Left ventricle myocardium superior (tissue), 1 donor: ENCODE measurements around the gene CAPN7. TPM values are rescaled to one million over a fixed set of nuclear protein-coding genes. Genes with fewer than 3 reads are reported as not detected.
"Not testable (repeated sequence)": the region's sequence is repeated elsewhere in the genome, so short reads cannot be mapped to it uniquely, and the experiment has no call there.

Experiments used
- ATAC-seq: fragments of 200-7000 bp; cut with Tn5 transposase; one replicate; pipeline ENCODE4 v1.9.1; 2020; ENCODE audit warnings: mild to moderate bottlenecking, moderate library complexity
- DNase-seq: peaks from one replicate; pipeline ENCODE4 v3.0.0-alpha.2; 2020
- intact Hi-C: fragments of 100-400 bp; cut with micrococcal nuclease; formaldehyde crosslinking; loops from one replicate; pipeline ENCODE4 v1.11.0; 2022
- long read RNA-seq: library from polyadenylated mRNA; unstranded; transcript quantifications from one replicate; pipeline ENCODE4 v2.0.0, GENCODE V29; 2021
- total RNA-seq: library from RNA; stranded (reverse); fragmentation: NEBNext Ultra II Directional; extraction: Animal tissue kit (Norgen Biotek cat#: 25700); gene quantifications from one replicate; pipeline ENCODE4 v1.2.1, GENCODE V29; 2021
- donor health status: DM: no; HTN: yes; CAD: no; lungs with severe emphysema.

The CAPN7 gene
- 34.2 TPM for total RNA-seq
- long read RNA-seq, full-length matches to known transcripts = 41 of 68 reads
- long read RNA-seq, partial matches to known transcripts = 6 of 68 reads
- long read RNA-seq, other reads (novel, unspliced or antisense) = 21 of 68 reads

- intact Hi-C loops = no loop called here
- DNase-seq (peak; percentile 99), ATAC-seq (peak; percentile 99)
Observed at GRCh38 chr3:15205934-15206661, at the start of gene CAPN7. TSS of gene CAPN7 (plus strand) at chr3:15206246. CDS start at chr3:15206496, 250 bp downstream.

DNA sequence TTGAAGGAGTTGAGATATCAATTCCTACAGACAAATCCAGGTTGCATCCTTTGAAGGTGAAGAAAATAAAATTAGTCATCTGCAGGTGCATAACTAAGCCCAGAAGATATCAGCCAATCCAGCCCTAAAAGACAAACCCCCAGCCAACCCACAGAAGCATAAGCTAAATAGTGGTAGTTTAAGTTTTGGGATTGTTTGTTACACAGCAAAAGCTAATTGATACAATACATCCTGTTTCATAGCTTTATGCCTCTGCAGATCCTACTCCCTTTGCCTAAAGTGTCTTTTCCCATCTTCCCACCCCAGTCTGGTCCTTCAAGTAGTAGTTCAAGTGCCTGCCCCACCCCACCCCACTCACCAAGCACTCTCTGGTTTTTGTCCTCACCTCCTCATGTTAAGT lies 48.6 kb upstream of the CAPN7 start:
- ATAC-seq = no peak
- no peak for DNase-seq
- intact Hi-C loops = no loop called here

- no peak for DNase-seq
- ATAC-seq = no peak
- intact Hi-C loops = no loop called here
Observed at GRCh38 chr3:15159501-15160136, 46.4 kb upstream of the CAPN7 start.

DNA sequence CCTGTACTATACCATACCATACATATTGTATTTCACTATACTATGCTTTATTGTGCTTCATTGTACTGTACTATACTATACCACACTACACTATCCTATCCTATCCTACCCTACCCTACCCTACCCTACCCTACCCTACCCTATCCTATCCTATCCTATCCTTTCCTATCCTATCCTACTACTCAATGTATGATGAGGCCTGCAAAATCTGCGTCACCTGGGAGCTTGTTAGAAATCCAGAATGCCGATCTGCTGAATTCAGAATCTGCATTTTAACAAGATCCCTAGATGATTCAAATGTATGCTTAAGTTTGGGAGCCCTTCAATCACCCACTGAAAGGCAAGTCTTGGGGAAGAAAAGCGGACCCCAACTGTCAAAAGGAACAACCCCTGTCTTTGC lies 45.4 kb upstream of the CAPN7 start:
- intact Hi-C loops = no loop called here
- ATAC-seq = no peak

GRCh38 chr3:15161133-15161532 lies 44.9 kb upstream of the CAPN7 start:
- DNase-seq = no peak
- ATAC-seq = no peak
- intact Hi-C loops = no loop called here

More for the DNA sequence above, 45.4 kb upstream of the CAPN7 start:
- no peak for DNase-seq

GRCh38 chr3:15163656-15164055 lies 42.4 kb upstream of the CAPN7 start:
- DNase-seq, ATAC-seq, intact Hi-C loops: not testable (repeated sequence)

GRCh38 chr3:15164340-15164739 lies 41.7 kb upstream of the CAPN7 start:
- no peak for ATAC-seq
- DNase-seq = no peak
- intact Hi-C loops = no loop called here

DNA sequence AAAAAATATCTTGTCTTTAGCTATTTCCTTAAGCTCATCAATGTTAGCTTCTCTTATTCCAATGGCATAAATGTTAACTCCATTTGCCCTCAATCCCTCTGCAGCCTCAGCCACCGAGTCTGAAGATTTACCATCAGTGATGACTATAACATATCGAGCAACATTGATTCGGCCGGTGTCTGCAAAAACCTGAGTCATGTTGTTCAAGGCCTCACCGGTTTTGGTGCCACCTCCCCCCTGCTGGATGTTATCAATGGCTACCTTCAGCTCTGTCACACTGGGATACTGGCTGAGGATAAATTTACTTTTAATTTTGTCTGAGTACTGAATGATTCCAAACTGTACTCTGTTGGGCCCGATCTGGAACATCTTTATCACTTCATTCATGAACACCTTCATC lies 41.0 kb upstream of the CAPN7 start:
- no peak for DNase-seq
- ATAC-seq = no peak
- intact Hi-C loops = no loop called here

- ATAC-seq, DNase-seq, intact Hi-C loops: not testable (repeated sequence)
Observed at GRCh38 chr3:15166391-15166790, 39.7 kb upstream of the CAPN7 start.

DNA sequence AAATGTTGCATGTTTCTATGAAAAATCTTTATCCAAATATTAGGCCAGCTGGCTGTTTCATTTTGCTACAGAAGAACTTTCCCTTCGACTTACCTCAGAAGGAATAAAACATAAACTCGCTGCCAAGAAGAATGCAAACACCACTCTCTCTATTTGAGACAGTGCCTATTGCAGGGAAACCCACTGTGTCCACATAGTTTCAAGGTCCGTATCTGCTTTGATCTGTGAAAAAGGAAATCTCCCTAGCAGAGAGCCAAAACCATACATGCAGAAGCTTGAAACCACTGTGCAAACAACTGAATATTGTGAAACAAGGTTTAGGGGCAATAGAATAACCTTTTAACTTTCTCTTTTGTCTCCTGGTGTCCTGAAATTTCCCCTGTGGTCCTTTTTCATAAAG lies 35.0 kb upstream of the CAPN7 start:
- ATAC-seq (no peak), DNase-seq (no peak)
- intact Hi-C loops = no loop called here

DNA sequence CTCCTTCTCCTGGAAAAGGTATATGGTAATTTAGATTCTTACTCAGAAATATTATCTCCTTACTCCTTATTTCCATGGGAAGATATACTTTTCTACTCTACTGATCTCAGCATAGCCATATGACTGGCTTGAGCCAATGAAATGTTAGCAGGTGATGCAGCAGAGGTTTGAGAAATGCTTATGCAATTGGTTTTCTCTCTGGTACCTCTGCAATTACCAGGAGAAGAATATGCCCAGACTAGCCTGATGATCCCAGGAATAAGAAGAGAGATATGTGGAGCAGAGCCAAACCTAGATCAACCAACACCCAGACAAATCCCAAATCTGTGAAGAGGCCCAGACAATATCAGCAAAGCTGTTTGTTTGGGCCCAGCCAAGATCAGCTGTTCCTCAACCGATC lies 33.2 kb upstream of the CAPN7 start:
- ATAC-seq (no peak), DNase-seq (no peak)
- intact Hi-C loops = no loop called here

DNA sequence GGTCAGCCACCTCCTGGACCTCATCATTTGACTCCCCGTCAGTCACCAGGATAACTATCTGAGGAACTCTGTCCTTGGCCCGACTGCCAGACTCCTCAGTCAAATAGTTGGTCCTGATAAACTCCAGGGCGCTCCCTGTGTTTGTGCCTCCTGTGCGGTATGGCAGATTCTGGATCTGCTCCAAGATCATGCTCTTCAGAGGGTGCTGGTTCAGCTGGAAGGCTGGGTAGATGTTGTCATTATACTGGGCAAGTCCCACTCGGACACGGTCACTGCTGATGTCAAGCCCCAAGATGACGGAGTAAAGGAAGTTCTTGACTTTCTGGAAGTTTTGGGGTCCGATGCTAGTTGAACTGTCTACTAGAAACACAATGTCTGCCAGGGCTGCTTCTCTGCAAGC lies 31.1 kb upstream of the CAPN7 start:
- intact Hi-C loops = no loop called here
- DNase-seq (peak; percentile 30), ATAC-seq (peak; percentile 93)

GRCh38 chr3:15175605-15176004 lies 30.4 kb upstream of the CAPN7 start:
- intact Hi-C loops = no loop called here
- ATAC-seq = peak; percentile 56
- DNase-seq = no peak

DNA sequence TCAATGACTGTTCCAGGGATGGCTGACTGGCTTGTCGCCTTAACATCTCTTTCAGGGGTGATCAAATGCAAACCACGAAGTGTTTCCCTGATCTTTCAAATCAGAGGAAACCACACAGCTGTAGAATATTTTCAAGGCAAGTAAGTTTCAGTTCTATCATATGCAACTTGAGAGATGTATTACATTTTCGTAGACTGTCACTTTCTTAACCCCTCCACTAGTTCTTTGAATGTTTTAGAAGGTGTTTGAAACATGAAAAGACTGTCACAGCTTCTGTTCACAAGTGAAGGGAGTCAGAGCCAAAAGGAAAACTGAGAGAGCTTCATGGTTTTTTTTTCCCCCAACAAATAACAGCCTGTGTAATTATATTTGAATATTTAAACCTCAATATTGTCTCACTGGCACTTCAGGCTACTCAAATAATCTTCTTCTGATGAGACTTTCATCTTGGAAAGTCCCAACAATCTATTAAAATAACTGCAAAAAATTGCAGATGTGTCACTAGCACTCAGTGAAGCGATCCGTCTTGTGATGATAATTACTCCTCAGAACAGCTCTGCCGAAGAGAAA lies 25.9 kb upstream of the CAPN7 start:
- ATAC-seq (no peak), DNase-seq (no peak)
- intact Hi-C loops = no loop called here

DNA sequence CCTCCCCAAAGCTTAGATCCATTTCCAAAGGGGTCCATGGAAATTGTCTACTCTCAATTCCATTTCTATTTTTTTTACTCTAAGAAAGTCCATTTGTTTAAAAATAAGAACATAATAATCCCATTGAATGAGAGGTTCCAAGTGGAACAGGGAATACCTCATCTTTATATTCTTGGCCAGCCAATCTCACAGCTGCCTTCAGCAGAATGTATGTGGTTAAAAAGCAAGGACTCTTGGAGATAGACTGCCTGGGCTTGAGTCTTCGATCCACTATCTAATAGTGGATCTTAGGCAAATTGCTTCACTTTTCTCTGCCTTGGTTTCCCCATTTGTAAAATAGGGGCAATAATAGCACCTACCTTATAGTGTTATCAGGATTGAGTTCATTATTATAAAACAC lies 24.5 kb upstream of the CAPN7 start:
- ATAC-seq = no peak
- intact Hi-C loops = no loop called here
- DNase-seq = no peak

DNA sequence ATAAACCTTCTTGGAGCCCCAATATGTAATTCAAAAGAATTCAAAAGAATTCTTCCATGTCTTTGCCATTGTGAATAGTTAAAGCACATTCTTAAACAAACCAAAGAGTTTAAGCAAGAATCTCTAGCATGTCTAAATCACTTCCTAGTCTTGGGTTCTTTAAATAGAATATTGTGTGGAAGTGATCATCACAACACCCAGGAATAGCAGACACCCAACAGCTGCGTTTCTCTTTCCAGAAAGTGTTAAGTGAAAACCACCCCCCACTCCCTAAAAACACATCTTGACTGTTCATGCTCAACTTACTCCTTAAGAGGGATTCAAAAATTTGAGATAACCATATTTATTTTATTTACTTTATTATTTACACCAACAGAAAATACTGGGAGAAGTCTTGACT lies 24.1 kb upstream of the CAPN7 start:
- DNase-seq (no peak), ATAC-seq (no peak)
- intact Hi-C loops = no loop called here

GRCh38 chr3:15183011-15183410 lies 23.0 kb upstream of the CAPN7 start:
- intact Hi-C loops = no loop called here
- ATAC-seq = no peak
- DNase-seq = no peak

GRCh38 chr3:15185404-15185803 lies 20.6 kb upstream of the CAPN7 start:
- intact Hi-C loops = no loop called here
- DNase-seq (no peak), ATAC-seq (no peak)

DNA sequence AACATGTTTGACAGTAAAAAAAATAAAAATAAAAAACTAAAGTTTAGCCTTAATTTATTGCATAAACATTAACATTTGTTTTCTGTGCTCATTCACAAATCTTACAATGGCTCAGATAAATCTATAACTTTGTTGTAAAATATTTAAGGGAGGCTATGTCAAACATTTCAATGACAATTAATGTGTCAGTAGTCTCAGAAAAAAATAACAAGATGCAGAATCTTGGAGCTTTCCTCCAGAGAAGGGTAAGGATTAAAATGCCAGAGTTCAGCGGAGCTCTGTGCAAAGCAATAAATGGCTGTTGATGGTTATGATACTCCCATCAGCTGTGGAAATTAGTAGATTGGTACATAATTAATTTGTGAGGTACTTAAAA lies 20.0 kb upstream of the CAPN7 start:
- ATAC-seq (no peak), DNase-seq (no peak)
- intact Hi-C loops = no loop called here

GRCh38 chr3:15186477-15187164 lies 19.4 kb upstream of the CAPN7 start:
- DNase-seq, ATAC-seq, intact Hi-C loops: not testable (repeated sequence)
